Measurements from ENCODE around the gene NXN.

Gene NXN

DNA sequence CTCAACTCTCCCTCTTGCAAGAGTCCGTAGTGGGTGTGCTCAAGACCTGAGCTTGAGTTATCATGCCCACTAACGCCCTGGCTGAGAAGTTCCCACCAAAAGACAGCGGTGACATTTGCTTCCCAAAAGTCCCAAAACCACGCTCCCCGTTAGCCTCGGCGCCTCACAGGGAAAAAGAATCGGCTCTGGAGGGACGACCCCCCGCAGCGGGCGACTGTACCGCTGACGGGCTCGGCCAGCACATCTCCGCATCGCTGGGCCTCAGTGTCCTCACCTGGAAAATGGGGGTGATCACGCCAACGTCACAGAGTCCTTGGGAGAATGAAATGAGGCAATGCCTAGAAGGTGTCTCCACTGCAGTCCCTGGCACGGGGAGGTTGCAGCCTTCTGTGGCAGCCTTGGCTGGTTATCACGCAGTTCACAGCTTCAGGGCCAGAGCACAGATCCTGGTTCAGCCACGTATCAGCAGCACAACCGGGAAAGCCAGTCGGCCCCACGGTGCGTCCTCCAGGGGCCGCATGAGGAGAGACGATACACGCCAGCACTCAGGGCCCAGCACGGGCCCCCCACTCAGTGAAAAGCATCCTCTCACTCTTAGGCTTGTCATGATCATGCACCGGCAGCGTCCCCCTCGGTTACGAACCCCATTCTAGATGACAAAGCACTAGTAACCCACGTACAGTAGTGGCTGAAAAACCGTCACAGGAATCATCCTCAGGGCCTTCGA lies 32.9 kb downstream of the NXN start:
- Histone ChIP-seq H3K23ac (ENCODE audit: low read length in 2 of 2) (no peak overlapping the region), H4K8ac (ENCODE audit: low read length) (no peak overlapping the region), H3K4me3 (ENCODE audit: insufficient read depth in 1 of 2, low read depth in 1 of 2, low read length in 2 of 2) (no peak overlapping the region), H2BK120ac (ENCODE audit: low read depth, low read length) (no peak overlapping the region), H3K9me3 (ENCODE audit: control insufficient read depth, low read length) (no peaks in the 10 kb centered on the region), H3K27me3 (ENCODE audit: control insufficient read depth in 1 of 2, insufficient read depth in 1 of 2, low read length in 2 of 2) (peaks cover 0 to 12% of the 10 kb centered on the region in 2 experiments), H2BK5ac (ENCODE audit: low read depth, low read length, poor library complexity, severe bottlenecking) (no peak overlapping the region), H3K36me3 (ENCODE audit: control insufficient read depth in 1 of 2, insufficient read depth in 2 of 2, low read depth in 1 of 2, low read length in 2 of 2) (peaks cover 0 to 8% of the 10 kb centered on the region in 2 experiments), H2AFZ (ENCODE audit: low read depth, low read length) (no peak overlapping the region), H3K14ac (ENCODE audit: low read length in 2 of 2) (no peak overlapping the region), H3K4me2 (ENCODE audit: low read length, poor library complexity, severe bottlenecking) (no peak overlapping the region), H3K18ac (ENCODE audit: low read depth in 1 of 2, low read length in 2 of 2) (peak overlapping the region in 1 of 2 experiments; percentile 54), H3K9ac (ENCODE audit: low read length) (no peak overlapping the region), H3K4ac (ENCODE audit: low read depth in 1 of 2, low read length in 2 of 2) (no peak overlapping the region), H2AK5ac (ENCODE audit: low read length, severe bottlenecking) (peak overlapping the region; percentile 21), H4K91ac (ENCODE audit: low read length) (peak overlapping the region; percentile 61), H2BK15ac (ENCODE audit: low read depth, poor library complexity, severe bottlenecking) (no peak overlapping the region), H3K27ac (ENCODE audit: low read length, poor library complexity, severe bottlenecking) (no peak overlapping the region), H3K79me1 (replicated peaks; ENCODE audit: low read length, poor library complexity, severe bottlenecking) (peaks cover 20% of the 10 kb centered on the region), H2BK12ac (ENCODE audit: low read length in 2 of 2) (no peak overlapping the region), H3K4me1 (ENCODE audit: control insufficient read depth, insufficient read depth, low read depth, low read length) (peaks cover 22% of the 10 kb centered on the region)
- WGBS = 97% methylated on average over 37 of the region's 37 CpGs
- no peak for DNase-seq

DNA sequence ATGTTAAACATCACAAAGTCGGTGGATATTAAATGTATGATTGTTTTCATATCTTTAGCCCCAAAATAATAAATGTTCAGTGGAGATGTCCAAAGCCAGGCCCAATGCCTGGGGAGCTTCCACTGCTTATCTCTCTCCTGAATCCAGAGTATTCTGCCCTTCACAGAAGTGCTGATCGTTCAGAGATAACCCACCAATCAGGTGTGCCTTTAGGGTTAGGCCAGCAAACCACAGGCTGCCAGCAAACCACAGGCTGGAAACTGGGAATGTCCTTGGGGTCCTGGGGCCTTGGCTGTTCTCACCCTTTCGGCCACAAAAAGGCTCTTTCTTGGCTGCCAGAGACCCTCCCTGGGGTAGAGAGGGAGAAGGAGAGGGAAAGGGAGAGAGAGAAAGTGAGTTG lies 33.9 kb downstream of the NXN start:
- Histone ChIP-seq H3K4me1 (ENCODE audit: control insufficient read depth, insufficient read depth, low read depth, low read length) (peaks cover 19% of the 10 kb centered on the region), H3K23ac (ENCODE audit: low read length in 2 of 2) (no peak overlapping the region), H3K27me3 (ENCODE audit: control insufficient read depth in 1 of 2, insufficient read depth in 1 of 2, low read length in 2 of 2) (peaks cover 0 to 10% of the 10 kb centered on the region in 2 experiments), H3K4ac (ENCODE audit: low read depth in 1 of 2, low read length in 2 of 2) (no peak overlapping the region), H2BK5ac (ENCODE audit: low read depth, low read length, poor library complexity, severe bottlenecking) (no peak overlapping the region), H3K9ac (ENCODE audit: low read length) (no peak overlapping the region), H3K36me3 (ENCODE audit: control insufficient read depth in 1 of 2, insufficient read depth in 2 of 2, low read depth in 1 of 2, low read length in 2 of 2) (peaks cover 0 to 8% of the 10 kb centered on the region in 2 experiments), H2BK120ac (ENCODE audit: low read depth, low read length) (peak overlapping the region; percentile 19), H2BK15ac (ENCODE audit: low read depth, poor library complexity, severe bottlenecking) (no peak overlapping the region), H2AK5ac (ENCODE audit: low read length, severe bottlenecking) (peak overlapping the region; percentile 92), H3K18ac (ENCODE audit: low read depth in 1 of 2, low read length in 2 of 2) (peak overlapping the region in 1 of 2 experiments; percentile 11), H3K4me3 (ENCODE audit: insufficient read depth in 1 of 2, low read depth in 1 of 2, low read length in 2 of 2) (no peak overlapping the region), H2AFZ (ENCODE audit: low read depth, low read length) (no peak overlapping the region), H4K8ac (ENCODE audit: low read length) (peak overlapping the region; percentile 87), H3K9me3 (ENCODE audit: control insufficient read depth, low read length) (no peaks in the 10 kb centered on the region), H4K91ac (ENCODE audit: low read length) (peak overlapping the region; percentile 39), H3K79me1 (replicated peaks; ENCODE audit: low read length, poor library complexity, severe bottlenecking) (peaks cover 20% of the 10 kb centered on the region), H3K14ac (ENCODE audit: low read length in 2 of 2) (no peak overlapping the region), H3K27ac (ENCODE audit: low read length, poor library complexity, severe bottlenecking) (no peak overlapping the region), H3K4me2 (ENCODE audit: low read length, poor library complexity, severe bottlenecking) (no peak overlapping the region), H2BK12ac (ENCODE audit: low read length in 2 of 2) (peak overlapping the region; percentile 54 to 66)
- DNase-seq = no peak
- 77% methylated on average over 2 of the region's 3 CpGs for WGBS

DNA sequence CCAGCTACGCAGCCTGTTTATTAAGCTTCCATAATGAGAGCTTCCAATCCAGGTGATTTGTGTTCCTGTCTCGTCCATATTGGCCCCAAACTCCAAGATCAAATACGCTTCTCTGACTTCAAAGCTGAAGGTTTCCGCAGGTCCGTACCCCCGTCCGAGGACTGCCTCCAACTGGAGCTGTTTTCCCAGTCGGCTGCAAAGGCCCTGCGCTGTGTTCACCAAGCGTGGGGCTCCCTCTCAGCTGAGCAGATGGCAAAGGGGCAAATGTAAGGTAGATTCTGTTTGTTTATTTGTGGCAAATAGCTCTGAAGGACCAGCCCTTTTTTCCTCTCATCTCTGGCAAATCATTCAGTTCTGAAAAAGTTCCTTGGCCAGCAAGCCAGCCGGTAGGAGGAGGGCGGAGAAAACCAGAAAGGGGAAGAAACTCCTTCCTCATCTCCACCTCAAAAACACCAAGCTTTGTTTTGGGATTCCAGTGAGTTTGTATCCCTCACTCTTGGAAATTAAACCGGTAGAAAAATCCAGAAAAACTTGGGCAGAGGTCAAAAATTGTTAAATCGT lies 35.2 kb downstream of the NXN start:
- H4K8ac ChIP-seq (ENCODE audit: low read length) = peak overlapping the region; percentile 28
- no peak overlapping the region for H3K23ac ChIP-seq (ENCODE audit: low read length in 2 of 2)
- no peak overlapping the region for H3K4ac ChIP-seq (ENCODE audit: low read depth in 1 of 2, low read length in 2 of 2)
- H3K4me2 ChIP-seq (ENCODE audit: low read length, poor library complexity, severe bottlenecking) = no peak overlapping the region
- H3K4me1 ChIP-seq (ENCODE audit: control insufficient read depth, insufficient read depth, low read depth, low read length) = peaks cover 11% of the 10 kb centered on the region
- H3K9ac ChIP-seq (ENCODE audit: low read length) = no peak overlapping the region
- no peak overlapping the region for H2BK12ac ChIP-seq (ENCODE audit: low read length in 2 of 2)
- peaks cover 0 to 7% of the 10 kb centered on the region in 2 experiments for H3K27me3 ChIP-seq (ENCODE audit: control insufficient read depth in 1 of 2, insufficient read depth in 1 of 2, low read length in 2 of 2)
- DNase-seq = no peak
- H3K18ac ChIP-seq (ENCODE audit: low read depth in 1 of 2, low read length in 2 of 2) = no peak overlapping the region
- H3K79me1 ChIP-seq (replicated peaks; ENCODE audit: low read length, poor library complexity, severe bottlenecking) = peaks cover 25% of the 10 kb centered on the region
- H3K36me3 ChIP-seq (ENCODE audit: control insufficient read depth in 1 of 2, insufficient read depth in 2 of 2, low read depth in 1 of 2, low read length in 2 of 2) = peaks cover 0 to 8% of the 10 kb centered on the region in 2 experiments
- H3K9me3 ChIP-seq (ENCODE audit: control insufficient read depth, low read length) = no peaks in the 10 kb centered on the region
- H3K27ac ChIP-seq (ENCODE audit: low read length, poor library complexity, severe bottlenecking) = no peak overlapping the region
- H3K14ac ChIP-seq (ENCODE audit: low read length in 2 of 2) = no peak overlapping the region
- H2AK5ac ChIP-seq (ENCODE audit: low read length, severe bottlenecking) = peak overlapping the region; percentile 27
- peak overlapping the region; percentile 5 for H2BK120ac ChIP-seq (ENCODE audit: low read depth, low read length)
- no peak overlapping the region for H2AFZ ChIP-seq (ENCODE audit: low read depth, low read length)
- no peak overlapping the region for H2BK15ac ChIP-seq (ENCODE audit: low read depth, poor library complexity, severe bottlenecking)
- 89% methylated on average over 14 of the region's 14 CpGs for WGBS
- H3K4me3 ChIP-seq (ENCODE audit: insufficient read depth in 1 of 2, low read depth in 1 of 2, low read length in 2 of 2) = no peak overlapping the region
- H4K91ac ChIP-seq (ENCODE audit: low read length) = no peak overlapping the region
- H2BK5ac ChIP-seq (ENCODE audit: low read depth, low read length, poor library complexity, severe bottlenecking) = no peak overlapping the region

DNA sequence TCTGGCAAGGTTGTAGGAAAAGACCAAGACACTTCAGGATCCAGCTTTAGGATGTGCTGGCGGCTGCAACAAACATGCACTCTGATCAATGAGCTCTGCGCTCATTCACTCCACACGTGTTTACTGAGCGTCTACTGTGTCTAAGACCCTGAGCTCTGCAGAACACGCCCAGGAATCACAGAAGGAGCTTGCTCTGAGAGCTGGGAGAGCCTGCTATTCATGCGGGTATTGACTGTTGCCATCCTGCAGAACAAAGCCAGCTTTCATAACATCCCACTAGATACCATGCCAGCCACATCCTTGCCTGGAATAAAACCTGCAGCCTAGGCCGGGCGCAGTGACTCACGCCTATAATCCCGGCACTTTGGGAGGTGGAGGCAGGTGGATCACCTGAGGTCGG lies 44.1 kb downstream of the NXN start:
- Histone ChIP-seq H3K27me3 (ENCODE audit: control insufficient read depth in 1 of 2, insufficient read depth in 1 of 2, low read length in 2 of 2) (peaks cover 0 to 9% of the 10 kb centered on the region in 2 experiments), H3K9ac (ENCODE audit: low read length) (no peak overlapping the region), H2AFZ (ENCODE audit: low read depth, low read length) (no peak overlapping the region), H2BK15ac (ENCODE audit: low read depth, poor library complexity, severe bottlenecking) (no peak overlapping the region), H2AK5ac (ENCODE audit: low read length, severe bottlenecking) (peak overlapping the region; percentile 89), H4K8ac (ENCODE audit: low read length) (no peak overlapping the region), H2BK120ac (ENCODE audit: low read depth, low read length) (no peak overlapping the region), H3K4me2 (ENCODE audit: low read length, poor library complexity, severe bottlenecking) (no peak overlapping the region), H2BK12ac (ENCODE audit: low read length in 2 of 2) (no peak overlapping the region), H3K14ac (ENCODE audit: low read length in 2 of 2) (no peak overlapping the region), H4K91ac (ENCODE audit: low read length) (no peak overlapping the region), H3K4ac (ENCODE audit: low read depth in 1 of 2, low read length in 2 of 2) (peak overlapping the region in 1 of 2 experiments; percentile 17), H3K4me3 (ENCODE audit: insufficient read depth in 1 of 2, low read depth in 1 of 2, low read length in 2 of 2) (no peak overlapping the region), H3K36me3 (ENCODE audit: control insufficient read depth in 1 of 2, insufficient read depth in 2 of 2, low read depth in 1 of 2, low read length in 2 of 2) (peaks cover 0 to 20% of the 10 kb centered on the region in 2 experiments), H2BK5ac (ENCODE audit: low read depth, low read length, poor library complexity, severe bottlenecking) (no peak overlapping the region), H3K23ac (ENCODE audit: low read length in 2 of 2) (no peak overlapping the region), H3K9me3 (ENCODE audit: control insufficient read depth, low read length) (no peaks in the 10 kb centered on the region), H3K18ac (ENCODE audit: low read depth in 1 of 2, low read length in 2 of 2) (no peak overlapping the region), H3K79me1 (replicated peaks; ENCODE audit: low read length, poor library complexity, severe bottlenecking) (peaks cover 28% of the 10 kb centered on the region), H3K4me1 (ENCODE audit: control insufficient read depth, insufficient read depth, low read depth, low read length) (peaks cover 25% of the 10 kb centered on the region), H3K27ac (ENCODE audit: low read length, poor library complexity, severe bottlenecking) (no peak overlapping the region)
- 91% methylated on average over 10 of the region's 11 CpGs for WGBS
- DNase-seq = no peak
